ENCODE measurements around the gene HOPX.
"Not testable (repeated sequence)": the region's sequence is repeated elsewhere in the genome, so short reads cannot be mapped to it uniquely, and the experiment has no call there.

The HOPX gene

GRCh38 chr4:56622176-56622575 is 58.9 kb downstream of the HOPX start:
- no peak for DNase-seq

- DNase-seq: no peak
Observed at GRCh38 chr4:56619816-56620215, 61.3 kb downstream of the HOPX start.

- DNase-seq: no peak
Observed at GRCh38 chr4:56619160-56619559, 61.9 kb downstream of the HOPX start.

- DNase-seq: no peak
Observed at GRCh38 chr4:56618734-56619133, 62.4 kb downstream of the HOPX start.

- no peak for DNase-seq
Observed at GRCh38 chr4:56613101-56613862, 67.8 kb downstream of the HOPX start.

GRCh38 chr4:56612282-56612681 is 68.8 kb downstream of the HOPX start:
- DNase-seq: no peak

GRCh38 chr4:56611501-56611900 is 69.6 kb downstream of the HOPX start:
- DNase-seq: no peak

- not testable (repeated sequence) for DNase-seq
Observed at GRCh38 chr4:56610170-56610569, 70.9 kb downstream of the HOPX start.

- DNase-seq: no peak
Observed at GRCh38 chr4:56607926-56608325, 73.2 kb downstream of the HOPX start.

GRCh38 chr4:56606385-56606784 is 74.7 kb downstream of the HOPX start:
- DNase-seq: no peak

- DNase-seq: not testable (repeated sequence)
Observed at GRCh38 chr4:56605464-56605863, 75.6 kb downstream of the HOPX start.

- DNase-seq: no peak
Observed at GRCh38 chr4:56603297-56603696, 77.8 kb downstream of the HOPX start.
